AG09319 (cell line): ENCODE results near the gene TP53I3.
"Not testable (repeated sequence)": the region's sequence is repeated elsewhere in the genome, so short reads cannot be mapped to it uniquely, and the experiment has no call there.

ENCODE experiments used
- DNase-seq: peaks from one replicate; pipeline ENCODE4 v3.0.0-alpha.2; 2010; ENCODE audit warnings: low read depth; ENCODE audit errors: extremely low read depth
- CTCF ChIP-seq: IDR thresholded peaks from 2 replicates; pipeline ENCODE4 v1.5.1; 2011; ENCODE audit warnings: low read depth, mild to moderate bottlenecking, inconsistent platforms, low read length, moderate library complexity

The TP53I3 gene

GRCh38 chr2:24106786-24107185, 22.2 kb upstream of the TP53I3 start:
- no peak for TF ChIP-seq CTCF
- DNase-seq: no peak

- no peak for TF ChIP-seq CTCF
- no peak for DNase-seq
These were observed 21.2 kb upstream of the TP53I3 start for GRCh38 chr2:24105816-24106215.

- no peak for TF ChIP-seq CTCF
- no peak for DNase-seq
These were observed 20.3 kb upstream of the TP53I3 start for GRCh38 chr2:24104906-24105305.

- DNase-seq: no peak
- TF ChIP-seq CTCF: no peak
These were observed 19.5 kb upstream of the TP53I3 start for GRCh38 chr2:24104110-24104650.

GRCh38 chr2:24102677-24103076, 18.0 kb upstream of the TP53I3 start:
- no peak for DNase-seq
- no peak for TF ChIP-seq CTCF

- TF ChIP-seq CTCF: no peak
- DNase-seq: no peak
These were observed 17.4 kb upstream of the TP53I3 start for GRCh38 chr2:24101992-24102391.

GRCh38 chr2:24100732-24101131, 16.1 kb upstream of the TP53I3 start:
- DNase-seq: not testable (repeated sequence)

- DNase-seq: not testable (repeated sequence)
These were observed 10.6 kb upstream of the TP53I3 start for GRCh38 chr2:24095171-24095677.

GRCh38 chr2:24093270-24093669, 8.6 kb upstream of the TP53I3 start:
- not testable (repeated sequence) for DNase-seq
